IMR-90 (cell line): ENCODE results near the gene MESP2. TPM values are rescaled to one million over a fixed set of nuclear protein-coding genes. Genes with fewer than 3 reads are reported as not detected.

Source experiments
- ATAC-seq: fragments of 200-7000 bp; cut with Tn5 transposase; 2 replicates; pipeline ENCODE4 v1.9.1; 2020; ENCODE audit warnings: low read depth, mild to moderate bottlenecking, moderate library complexity
- BruUV-seq: library from RNA; stranded (reverse); fragments of 400-500 nt; replicated peaks from 2 replicates; lab custom pipeline; 2021; lab: Mats Ljungman, UMichigan
- CTCF ChIA-PET: fragments of 300-600 bp; formaldehyde crosslinking; extraction: SDS; loops from one replicate; lab custom pipeline; 2021; ENCODE audit warnings: antibody characterized with exemption; lab: Yijun Ruan, JAX
- POLR2A ChIA-PET: fragments of 300-600 bp; sonication (Branson Sonifier 250); formaldehyde crosslinking; loops from one replicate; lab custom pipeline; 2022; ENCODE audit warnings: antibody characterized with exemption; ENCODE audit not compliant: unreplicated experiment; lab: Charles Lee
- DNase-seq: peaks from one replicate; pipeline ENCODE4 v3.0.0; 2013
- H2AFZ ChIP-seq: replicated peaks from 2 replicates; pipeline ENCODE3; 2013; ENCODE audit warnings: low read length, mild to moderate bottlenecking; ENCODE audit not compliant: poor library complexity
- H2AK5ac ChIP-seq: 2 replicates; pipeline ENCODE4 v1.6.1; 2013; ENCODE audit warnings: low read depth, low read length, inconsistent platforms
- H2AK9ac ChIP-seq: replicated peaks from 2 replicates; pipeline ENCODE3; 2013; ENCODE audit warnings: mild to moderate bottlenecking, low read depth, low read length, moderate library complexity; ENCODE audit not compliant: poor library complexity
- H2BK120ac ChIP-seq: 2 replicates; pipeline ENCODE4 v1.6.1; 2013; ENCODE audit warnings: low read depth, low read length, inconsistent platforms
- H2BK15ac ChIP-seq: 3 replicates; pipeline ENCODE4 v1.6.1; 2013; ENCODE audit warnings: low read depth, low read length, inconsistent platforms
- H2BK20ac ChIP-seq: 2 replicates; pipeline ENCODE4 v1.6.1; 2013; ENCODE audit warnings: low read depth, mild to moderate bottlenecking, inconsistent platforms, low read length, moderate library complexity
- H2BK5ac ChIP-seq: 2 replicates; pipeline ENCODE4 v1.6.1; 2013; ENCODE audit warnings: mild to moderate bottlenecking, low read depth, low read length, inconsistent platforms; ENCODE audit not compliant: poor library complexity, severe bottlenecking
- H3K14ac ChIP-seq: replicated peaks from 2 replicates; pipeline ENCODE4 v1.6.1; 2013; ENCODE audit warnings: low read depth, low read length, inconsistent platforms
- H3K18ac ChIP-seq: 2 replicates; pipeline ENCODE4 v1.6.1; 2013; ENCODE audit warnings: low read depth, low read length, control low read depth
- H3K23ac ChIP-seq: 2 replicates; pipeline ENCODE4 v1.6.1; 2013; ENCODE audit warnings: low read depth, low read length, inconsistent platforms
- H3K27ac ChIP-seq: 2 replicates; pipeline ENCODE4 v1.5.1; 2013; ENCODE audit warnings: mild to moderate bottlenecking, control low read depth, low read length; ENCODE audit not compliant: insufficient read depth
- H3K27me3 ChIP-seq: 2 replicates; pipeline ENCODE4 v1.6.1; 2013; ENCODE audit warnings: low read length; ENCODE audit not compliant: control insufficient read depth, insufficient read depth
- H3K36me3 ChIP-seq: 2 replicates; pipeline ENCODE4 v1.6.1; 2013; ENCODE audit warnings: low read length, mixed read lengths; ENCODE audit not compliant: control insufficient read depth, insufficient read depth
- H3K4ac ChIP-seq: 2 replicates; pipeline ENCODE4 v1.6.1; 2013; ENCODE audit warnings: low read depth, low read length, inconsistent platforms
- H3K4me1 ChIP-seq: 2 replicates; pipeline ENCODE4 v1.6.1; 2013; ENCODE audit warnings: low read length, mixed read lengths; ENCODE audit not compliant: control insufficient read depth, insufficient read depth
- H3K4me2 ChIP-seq: 2 replicates; pipeline ENCODE4 v1.6.1; 2013; ENCODE audit warnings: low read depth, mild to moderate bottlenecking, control low read depth, low read length, moderate library complexity
- H3K4me3 ChIP-seq: 2 replicates; pipeline ENCODE4 v1.5.1; 2013; ENCODE audit warnings: low read depth, mild to moderate bottlenecking, control low read depth, low read length, moderate library complexity; ENCODE audit not compliant: insufficient read depth
- H3K56ac ChIP-seq: 2 replicates; pipeline ENCODE4 v1.6.1; 2013; ENCODE audit warnings: low read length, inconsistent platforms; ENCODE audit not compliant: insufficient read depth; ENCODE audit errors: extremely low read depth
- H3K79me1 ChIP-seq, 2 experiments: 2 replicates each; pipeline ENCODE4 v1.6.1; 2013; ENCODE audit warnings: low read length in 2 of 2, inconsistent platforms in 1 of 2, low read depth in 1 of 2
- H3K9ac ChIP-seq: 2 replicates; pipeline ENCODE4 v1.6.1; 2013; ENCODE audit warnings: low read depth, low read length, control low read depth
- H3K9me1 ChIP-seq: 2 replicates; pipeline ENCODE4 v1.6.1; 2013; ENCODE audit warnings: low read length, inconsistent platforms; ENCODE audit not compliant: insufficient read depth
- H3K9me3 ChIP-seq: 2 replicates; pipeline ENCODE4 v1.6.1; 2013; ENCODE audit warnings: low read length; ENCODE audit not compliant: control insufficient read depth, insufficient read depth
- H4K20me1 ChIP-seq: 2 replicates; pipeline ENCODE4 v1.6.1; 2013; ENCODE audit warnings: low read length, inconsistent platforms; ENCODE audit not compliant: insufficient read depth
- H4K5ac ChIP-seq: 2 replicates; pipeline ENCODE4 v1.6.1; 2013; ENCODE audit warnings: mild to moderate bottlenecking, low read depth, low read length, control low read depth
- H4K8ac ChIP-seq, 2 experiments: 2 replicates each; pipeline ENCODE4 v1.6.1; 2013; ENCODE audit warnings: low read depth in 2 of 2, low read length in 2 of 2, control low read depth in 1 of 2, inconsistent platforms in 1 of 2
- H4K91ac ChIP-seq: 2 replicates; pipeline ENCODE4 v1.6.1; 2013; ENCODE audit warnings: low read depth, low read length, inconsistent platforms; ENCODE audit not compliant: insufficient read depth
- BHLHE40 ChIP-seq: fragments of 150-350 bp; IDR thresholded peaks from 2 replicates; pipeline ENCODE4 v1.6.1; 2016; ENCODE audit warnings: mild to moderate bottlenecking, low read depth, low read length
- CEBPB ChIP-seq: IDR thresholded peaks from 2 replicates; pipeline ENCODE4 v1.6.1; 2012; ENCODE audit warnings: low read depth, low read length, improper control_type of control experiment
- CHD1 ChIP-seq: IDR thresholded peaks from 2 replicates; pipeline ENCODE4 v1.6.1; 2012; ENCODE audit warnings: low read depth, low read length, improper control_type of control experiment
- MAZ ChIP-seq: IDR thresholded peaks from 2 replicates; pipeline ENCODE4 v1.6.1; 2012; ENCODE audit warnings: low read depth, mild to moderate bottlenecking, low read length, improper control_type of control experiment, moderate library complexity, borderline replicate concordance
- MXI1 ChIP-seq: IDR thresholded peaks from 2 replicates; pipeline ENCODE4 v1.6.1; 2012; ENCODE audit warnings: low read depth, mild to moderate bottlenecking, low read length, moderate library complexity, borderline replicate concordance
- POLR2A ChIP-seq: IDR thresholded peaks from 2 replicates; pipeline ENCODE4 v1.6.1; 2012; ENCODE audit warnings: mild to moderate bottlenecking, low read depth, low read length
- RCOR1 ChIP-seq: IDR thresholded peaks from 2 replicates; pipeline ENCODE4 v1.6.1; 2012; ENCODE audit warnings: mild to moderate bottlenecking, low read length, improper control_type of control experiment; ENCODE audit not compliant: insufficient replicate concordance
- SMC3 ChIP-seq: fragments of 150-350 bp; IDR thresholded peaks from 2 replicates; pipeline ENCODE4 v1.6.1; 2016; ENCODE audit warnings: low read depth, mild to moderate bottlenecking, antibody characterized with exemption, low read length, moderate library complexity
- WGBS, 2 experiments: methylation state at CpG; one replicate each; pipeline versions ENCODE4 v1.1.5 to v1.1.7; 2013; ENCODE audit warnings: missing lambda C conversion rate in 2 of 2; ENCODE audit not compliant: insufficient read length in 1 of 2; ENCODE audit errors: extremely low coverage in 2 of 2; 5-methylcytosine and 5-hydroxymethylcytosine counted together
- dilution Hi-C: fragments of 300-500 bp; cut with HindIII; formaldehyde crosslinking; loops from one replicate; pipeline ENCODE4 v1.14.3; 2018; ENCODE audit warnings: low sequenced_read_pairs; ENCODE audit not compliant: unreplicated experiment
- in situ Hi-C: fragments of 300-500 bp; cut with MboI; formaldehyde crosslinking; loops from 3 replicates; pipeline ENCODE4 v1.14.3; 2019; ENCODE audit warnings: low sequenced_read_pairs, inconsistent platforms, mixed read lengths
- intact Hi-C: fragments of 100-400 bp; cut with micrococcal nuclease; formaldehyde crosslinking; loops from 2 replicates; pipeline ENCODE4 v1.10.0; 2022
- polyA plus RNA-seq, 3 experiments: library from polyadenylated mRNA; depleted of rRNA; stranded (reverse); fragments of >200 nt; gene quantifications; 2 replicates each; pipeline ENCODE4 v1.2.3, GENCODE V29; 2012; ENCODE audit warnings: low replicate concordance in 1 of 3
- total RNA-seq: library from RNA; depleted of rRNA; stranded (reverse); fragments of >200 nt; gene quantifications from 2 replicates; pipeline ENCODE4 v1.2.3, GENCODE V29; 2012
- TF ChIP-seq, protein P1 (sequence below): fragments of 150-350 bp; IDR thresholded peaks from 2 replicates; pipeline ENCODE4 v1.6.1; 2017; ENCODE audit warnings: mild to moderate bottlenecking, antibody characterized with exemption, low read length, low read depth
- TF ChIP-seq, protein P2 (sequence below): fragments of 150-350 bp; IDR thresholded peaks from 2 replicates; pipeline ENCODE4 v1.6.1; 2016; ENCODE audit warnings: low read depth, mild to moderate bottlenecking, low read length, moderate library complexity, borderline replicate concordance
- TF ChIP-seq, protein P3 (sequence below): conservative IDR thresholded peaks from 2 replicates; pipeline ENCODE4 v1.5.1; 2012; ENCODE audit warnings: mild to moderate bottlenecking, low read depth, low read length, improper control_type of control experiment

Gene MESP2
- total and polyA plus RNA-seq, 2 of the 4 experiments (the other 2 are of a cell fraction): 0.18 to 0.32 TPM

DNA sequence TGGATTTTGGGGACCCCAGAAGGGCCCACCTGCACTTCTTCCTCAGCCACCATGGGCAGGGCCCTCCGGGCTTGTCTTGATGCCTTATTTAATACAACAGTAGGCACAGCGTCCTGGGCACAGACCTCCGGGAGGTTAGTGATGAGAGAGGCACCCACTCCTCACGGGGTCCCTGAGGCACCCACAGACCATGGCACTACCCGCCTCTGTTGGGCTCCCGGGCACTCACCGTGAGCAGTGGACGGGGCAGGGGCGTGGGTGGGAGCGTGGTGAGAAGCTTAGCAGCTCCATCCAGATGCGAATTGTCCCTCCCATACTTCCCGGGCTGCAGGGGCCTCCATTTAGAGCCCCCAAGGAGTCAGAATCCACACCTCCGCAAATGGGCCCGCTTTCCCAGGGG is 317 bp upstream of the MESP2 start:
- Histone ChIP-seq H3K56ac (no peak overlapping the region), H3K18ac (no peak overlapping the region), H3K9me1 (0 out of 2 replicates have a peak, but pooled peaks cover 2% of the 10 kb centered on the region), H3K36me3 (no peaks in the 10 kb centered on the region), H4K5ac (no peak overlapping the region; the same call in 1 of the 2 replicates), H2BK5ac (no peak overlapping the region), H2BK120ac (no peak overlapping the region), H3K27me3 (no peaks in the 10 kb centered on the region), H3K4me1 (peaks cover 6% of the 10 kb centered on the region), H4K8ac (peak overlapping the region in 1 of 2 experiments; percentile 68; a peak in 1 of 4 replicates), H3K4me3 (no peak overlapping the region), H3K27ac (no peak overlapping the region), H2AK9ac (peak overlapping the region; percentile 83), H3K79me1 (no peaks in the 10 kb centered on the region), H4K20me1 (no peaks in the 10 kb centered on the region), H2AK5ac (peak overlapping the region; percentile 43; the same call in 1 of the 2 replicates), H3K23ac (no peak overlapping the region), H2AFZ (peak overlapping the region; percentile 79), H3K9ac (no peak overlapping the region), H4K91ac (no peak overlapping the region), H2BK20ac (no peak overlapping the region), H3K4ac (no peak overlapping the region), H3K4me2 (no peak overlapping the region; the same call in 1 of the 2 replicates), H3K9me3 (no peaks in the 10 kb centered on the region), H2BK15ac (no peak overlapping the region), H3K14ac (no peak overlapping the region)
- DNase-seq (no peak), ATAC-seq (no peak)
- in situ Hi-C loops: no loop called here
- no TSS peak for BruUV-seq
- intact Hi-C loops: no loop called here
- TF ChIP-seq CHD1: no peak
- no peak for TF ChIP-seq SMC3
- no peak for TF ChIP-seq POLR2A
- TF ChIP-seq, protein P1, sequence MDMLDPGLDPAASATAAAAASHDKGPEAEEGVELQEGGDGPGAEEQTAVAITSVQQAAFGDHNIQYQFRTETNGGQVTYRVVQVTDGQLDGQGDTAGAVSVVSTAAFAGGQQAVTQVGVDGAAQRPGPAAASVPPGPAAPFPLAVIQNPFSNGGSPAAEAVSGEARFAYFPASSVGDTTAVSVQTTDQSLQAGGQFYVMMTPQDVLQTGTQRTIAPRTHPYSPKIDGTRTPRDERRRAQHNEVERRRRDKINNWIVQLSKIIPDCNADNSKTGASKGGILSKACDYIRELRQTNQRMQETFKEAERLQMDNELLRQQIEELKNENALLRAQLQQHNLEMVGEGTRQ: no peak
- no peak for TF ChIP-seq MXI1
- no peak for TF ChIP-seq CEBPB
- no peak for TF ChIP-seq BHLHE40
- TF ChIP-seq, protein P2, sequence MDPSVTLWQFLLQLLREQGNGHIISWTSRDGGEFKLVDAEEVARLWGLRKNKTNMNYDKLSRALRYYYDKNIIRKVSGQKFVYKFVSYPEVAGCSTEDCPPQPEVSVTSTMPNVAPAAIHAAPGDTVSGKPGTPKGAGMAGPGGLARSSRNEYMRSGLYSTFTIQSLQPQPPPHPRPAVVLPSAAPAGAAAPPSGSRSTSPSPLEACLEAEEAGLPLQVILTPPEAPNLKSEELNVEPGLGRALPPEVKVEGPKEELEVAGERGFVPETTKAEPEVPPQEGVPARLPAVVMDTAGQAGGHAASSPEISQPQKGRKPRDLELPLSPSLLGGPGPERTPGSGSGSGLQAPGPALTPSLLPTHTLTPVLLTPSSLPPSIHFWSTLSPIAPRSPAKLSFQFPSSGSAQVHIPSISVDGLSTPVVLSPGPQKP: no peak
- no peak for TF ChIP-seq RCOR1
- TF ChIP-seq, protein P3, sequence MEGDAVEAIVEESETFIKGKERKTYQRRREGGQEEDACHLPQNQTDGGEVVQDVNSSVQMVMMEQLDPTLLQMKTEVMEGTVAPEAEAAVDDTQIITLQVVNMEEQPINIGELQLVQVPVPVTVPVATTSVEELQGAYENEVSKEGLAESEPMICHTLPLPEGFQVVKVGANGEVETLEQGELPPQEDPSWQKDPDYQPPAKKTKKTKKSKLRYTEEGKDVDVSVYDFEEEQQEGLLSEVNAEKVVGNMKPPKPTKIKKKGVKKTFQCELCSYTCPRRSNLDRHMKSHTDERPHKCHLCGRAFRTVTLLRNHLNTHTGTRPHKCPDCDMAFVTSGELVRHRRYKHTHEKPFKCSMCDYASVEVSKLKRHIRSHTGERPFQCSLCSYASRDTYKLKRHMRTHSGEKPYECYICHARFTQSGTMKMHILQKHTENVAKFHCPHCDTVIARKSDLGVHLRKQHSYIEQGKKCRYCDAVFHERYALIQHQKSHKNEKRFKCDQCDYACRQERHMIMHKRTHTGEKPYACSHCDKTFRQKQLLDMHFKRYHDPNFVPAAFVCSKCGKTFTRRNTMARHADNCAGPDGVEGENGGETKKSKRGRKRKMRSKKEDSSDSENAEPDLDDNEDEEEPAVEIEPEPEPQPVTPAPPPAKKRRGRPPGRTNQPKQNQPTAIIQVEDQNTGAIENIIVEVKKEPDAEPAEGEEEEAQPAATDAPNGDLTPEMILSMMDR: no peak
- TF ChIP-seq MAZ: no peak
- 65% methylated on average over 9 of the region's 14 CpGs; no CpG with 5 or more reads in 1 of the 2 experiments for WGBS, 2 experiments
- dilution Hi-C loops: no loop called here
- CTCF ChIA-PET: interaction anchor here (0.7 kb wide), 1 partner anchor 14 kb away, joined by 3 read pairs; no protein-coding TSS in a partner anchor
- POLR2A ChIA-PET: no interaction called here
